Mucosa of stomach (tissue), 1 donor: Measurements from ENCODE around the gene S100A6.

Source experiments
- H3K27me3 ChIP-seq: one replicate; pipeline ENCODE4 v1.7.0; 2013; ENCODE audit warnings: mild to moderate bottlenecking, low read length; ENCODE audit not compliant: control insufficient read depth, insufficient read depth
- H3K36me3 ChIP-seq: one replicate; pipeline ENCODE4 v1.7.0; 2013; ENCODE audit warnings: low read length; ENCODE audit not compliant: control insufficient read depth, insufficient read depth
- H3K4me1 ChIP-seq: one replicate; pipeline ENCODE4 v1.7.0; 2013; ENCODE audit warnings: mild to moderate bottlenecking, low read length; ENCODE audit not compliant: control insufficient read depth, insufficient read depth
- H3K4me3 ChIP-seq: one replicate; pipeline ENCODE4 v1.7.0; 2013; ENCODE audit warnings: low read length
- H3K9ac ChIP-seq: one replicate; pipeline ENCODE4 v1.7.0; 2013; ENCODE audit warnings: mild to moderate bottlenecking, low read length, moderate library complexity
- H3K9me3 ChIP-seq: one replicate; pipeline ENCODE4 v1.7.0; 2013; ENCODE audit warnings: mild to moderate bottlenecking, low read length, moderate library complexity; ENCODE audit not compliant: control insufficient read depth
- donor health status: Pancreatic carcinoma.

Gene S100A6

DNA sequence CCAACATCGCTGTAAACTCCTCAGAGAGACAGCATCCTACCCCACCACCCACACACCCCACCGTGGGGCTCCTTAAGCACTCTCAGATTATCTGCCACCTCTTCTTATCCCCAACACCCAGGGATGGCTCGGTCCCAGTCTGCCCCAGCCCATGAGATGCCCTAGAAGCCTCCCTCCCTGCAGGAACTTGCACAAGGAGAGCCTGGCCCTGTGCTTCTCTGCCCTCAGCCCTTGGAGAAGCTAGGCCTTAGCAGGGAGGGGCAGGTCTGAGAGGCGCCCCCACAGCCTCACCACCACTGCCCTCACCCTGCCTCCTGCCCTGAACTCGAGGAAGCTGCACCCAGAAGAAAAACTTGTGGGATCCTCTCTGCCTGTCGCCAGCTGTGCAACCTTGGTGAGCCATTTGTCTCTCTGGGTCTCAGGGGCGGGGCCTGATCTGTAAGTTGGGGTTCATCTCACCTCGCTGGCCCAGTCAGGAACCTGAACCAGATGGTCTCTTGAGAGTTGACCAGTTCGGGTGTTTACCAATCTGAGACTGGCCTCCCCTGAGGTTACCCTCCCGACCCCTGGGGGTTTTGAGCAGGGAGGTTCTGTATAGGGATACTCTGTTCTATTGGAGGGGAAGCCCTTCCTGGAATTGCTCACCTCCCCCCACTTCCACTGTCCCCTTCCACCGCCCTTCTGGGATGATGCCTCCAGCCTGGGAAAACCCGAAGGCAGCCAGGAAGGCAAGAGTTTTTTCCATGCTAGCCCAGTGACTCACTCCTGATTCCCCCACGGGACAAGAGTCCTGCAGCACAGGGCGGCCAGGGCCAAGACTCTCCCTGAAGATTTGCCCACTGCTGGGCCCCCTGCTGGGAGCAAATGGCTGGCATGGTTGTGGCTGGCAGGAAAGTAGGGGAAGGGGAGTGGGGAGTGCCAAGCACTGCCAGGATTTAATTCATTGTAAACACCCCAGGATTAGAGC lies 13.2 kb upstream of the S100A6 start, which contains the start of gene S100A3:
S100A3 (minus strand) TSS at position 537 of the 967 bp plus-strand sequence. CDS start 773 bp downstream, outside the sequence.
- Histone ChIP-seq H3K4me3 (no peak within 1 kb of the TSS), H3K4me1 (peaks cover 65% of the 10 kb centered on the region), H3K27me3 (no peaks in the 10 kb centered on the region), H3K9me3 (no peaks in the 10 kb centered on the region), H3K36me3 (no peaks in the 10 kb centered on the region), H3K9ac (peak within 1 kb of the TSS; percentile 23)

DNA sequence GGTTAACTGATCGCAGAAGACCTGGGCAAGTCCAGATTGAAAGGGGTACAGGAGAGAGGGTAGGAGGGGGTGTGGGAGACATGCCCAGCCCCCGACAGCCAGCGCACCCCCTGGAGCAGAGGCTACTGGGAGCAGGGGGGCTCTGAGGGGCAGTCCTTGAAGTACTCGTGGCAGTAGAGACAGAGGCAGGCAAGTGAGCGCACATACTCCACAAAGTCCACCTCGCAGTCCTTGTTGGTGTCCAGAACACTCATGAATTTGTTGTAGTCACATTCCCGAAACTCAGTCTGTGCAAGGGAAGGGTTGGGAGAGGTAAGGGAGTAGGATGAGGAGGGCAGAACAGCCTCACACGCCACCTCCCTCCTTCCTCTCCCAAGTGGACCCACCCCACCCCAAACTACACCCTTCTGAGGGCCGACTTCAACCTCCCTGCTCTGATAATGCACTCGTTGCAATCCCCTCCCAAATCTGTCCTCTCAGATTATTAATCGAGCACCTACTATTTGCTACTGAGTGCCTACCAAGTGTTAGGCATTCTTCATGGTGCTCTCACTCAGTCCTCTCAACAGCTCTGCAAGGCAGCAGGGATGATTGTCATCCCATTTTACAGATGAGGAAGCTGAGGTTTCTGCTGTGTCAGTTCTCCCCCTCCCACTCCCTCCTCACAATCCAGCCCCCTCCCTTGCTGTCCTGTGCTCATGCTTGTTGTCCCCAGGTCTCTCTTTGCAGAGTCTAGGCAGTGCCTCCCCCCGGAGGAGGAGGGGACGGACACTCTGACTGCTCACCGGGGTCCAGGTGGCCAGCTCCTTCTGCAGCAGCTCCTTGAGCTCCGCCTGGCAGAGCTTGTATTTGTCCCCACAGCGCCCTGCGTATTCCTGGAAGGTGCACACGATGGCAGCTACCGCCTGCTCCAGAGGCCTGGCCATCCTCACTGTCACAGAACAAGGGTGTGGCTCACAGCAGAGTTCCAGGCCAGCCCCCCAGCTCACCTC lies 12.1 kb upstream of the S100A6 start:
- Histone ChIP-seq H3K4me1 (peaks cover 68% of the 10 kb centered on the region), H3K9ac (peak overlapping the region; percentile 23), H3K36me3 (no peaks in the 10 kb centered on the region), H3K27me3 (no peaks in the 10 kb centered on the region), H3K4me3 (no peak overlapping the region), H3K9me3 (no peaks in the 10 kb centered on the region)

DNA sequence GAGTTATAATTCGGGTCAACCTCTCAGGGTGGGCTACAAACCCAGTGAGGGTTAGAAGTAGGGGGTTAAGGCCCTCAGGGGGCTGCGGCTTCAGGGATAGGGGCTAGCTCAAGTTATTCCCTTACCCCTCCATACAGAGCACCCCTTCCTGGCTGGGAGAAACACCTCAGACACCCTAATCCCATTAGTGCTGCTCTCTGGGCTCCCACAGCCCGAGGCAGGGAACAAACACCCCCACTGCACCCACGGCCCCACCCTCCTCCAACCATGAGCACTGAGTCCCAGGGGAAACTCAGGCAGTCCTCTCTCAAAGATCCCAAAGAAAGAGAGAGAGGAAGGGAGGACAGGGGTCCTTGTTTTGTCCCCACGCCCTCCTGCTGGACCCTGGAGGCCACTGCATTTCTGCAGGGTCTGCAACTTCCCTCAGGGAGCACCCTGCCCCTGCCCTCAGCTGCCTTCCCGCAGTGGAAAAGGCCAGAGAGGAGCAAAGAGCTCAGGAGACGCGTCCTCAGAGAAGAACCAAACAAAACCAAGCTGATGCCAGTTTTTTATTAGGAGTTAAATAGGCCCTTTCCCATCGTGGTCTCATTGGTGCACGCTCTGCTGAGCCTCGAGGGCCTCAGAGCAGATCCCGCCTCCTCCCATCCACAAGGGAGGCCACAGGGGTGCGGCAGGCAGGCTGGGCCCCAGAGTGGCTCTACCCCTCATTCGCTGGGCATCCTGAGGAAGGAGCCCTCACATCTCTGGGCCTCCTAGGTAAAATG lies 11.2 kb upstream of the S100A6 start:
- H3K36me3 ChIP-seq = no peaks in the 10 kb centered on the region
- no peaks in the 10 kb centered on the region for H3K9me3 ChIP-seq
- H3K4me3 ChIP-seq = no peak overlapping the region
- H3K4me1 ChIP-seq = peaks cover 77% of the 10 kb centered on the region
- peak overlapping the region; percentile 12 for H3K9ac ChIP-seq
- H3K27me3 ChIP-seq = no peaks in the 10 kb centered on the region

- H3K9ac ChIP-seq = peak overlapping the region; percentile 60
- H3K4me3 ChIP-seq = no peak overlapping the region
Observed at GRCh38 chr1:153546371-153546770, 10.6 kb upstream of the S100A6 start.

DNA sequence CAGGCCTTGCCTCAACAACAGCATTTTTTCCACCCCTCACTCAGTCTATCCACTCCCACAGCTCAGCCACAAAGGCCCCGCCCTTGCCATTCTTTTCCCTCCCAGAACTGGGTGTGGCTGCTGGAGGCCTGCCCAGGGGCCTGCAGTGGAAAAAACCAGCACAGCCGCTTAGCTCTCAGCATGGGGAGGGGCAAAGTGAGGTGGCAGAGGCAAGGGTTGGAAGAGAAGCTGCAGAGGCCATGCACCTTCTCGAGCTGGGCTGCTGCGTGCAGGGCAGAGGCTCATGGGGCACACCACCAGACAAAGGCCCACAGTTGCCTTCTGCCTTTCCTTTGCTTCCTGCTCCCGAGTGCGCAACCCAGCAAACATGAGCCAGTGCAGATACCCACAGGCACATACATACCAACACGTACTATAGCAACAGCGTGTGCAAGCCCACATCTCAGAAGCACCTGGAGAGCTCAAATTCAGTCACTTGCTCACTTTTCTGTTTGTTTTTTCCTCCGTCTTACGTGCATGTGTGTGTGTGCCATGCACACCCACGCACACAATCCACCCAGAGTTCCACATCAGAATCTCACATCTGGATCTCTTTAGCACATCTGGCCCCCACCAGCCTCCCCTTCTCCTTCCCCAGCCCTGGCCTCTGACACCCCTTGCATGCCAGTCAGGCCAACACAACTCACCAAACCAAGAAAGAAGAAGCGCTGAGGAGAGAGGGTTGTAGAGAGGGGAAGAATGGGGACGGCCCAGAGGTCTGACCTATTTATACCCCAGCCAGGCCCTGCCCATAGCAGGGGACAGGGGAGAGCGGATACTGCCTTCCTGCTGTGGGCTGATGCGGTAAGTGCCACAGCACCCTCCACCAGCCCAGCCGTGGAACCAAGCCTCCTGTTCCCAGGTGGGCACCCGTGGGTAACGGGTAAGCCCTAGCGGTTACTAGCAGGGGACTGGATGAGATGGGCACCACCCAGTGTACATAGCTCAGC lies 9.6 kb upstream of the S100A6 start, which contains the start of gene S100A4:
S100A4 (minus strand) TSS at position 740 of the 989 bp plus-strand sequence. CDS start 1,012 bp downstream, outside the sequence.
- Histone ChIP-seq H3K9ac (peak within 1 kb of the TSS; percentile 60), H3K36me3 (no peaks in the 10 kb centered on the region), H3K4me1 (peaks cover 93% of the 10 kb centered on the region), H3K4me3 (peak within 1 kb of the TSS; percentile 25), H3K9me3 (no peaks in the 10 kb centered on the region), H3K27me3 (no peaks in the 10 kb centered on the region)

More at GRCh38 chr1:153546371-153546770, 10.6 kb upstream of the S100A6 start:
- Histone ChIP-seq H3K9me3 (no peaks in the 10 kb centered on the region), H3K36me3 (no peaks in the 10 kb centered on the region), H3K27me3 (no peaks in the 10 kb centered on the region), H3K4me1 (peaks cover 83% of the 10 kb centered on the region)

- Histone ChIP-seq H3K9me3 (no peaks in the 10 kb centered on the region), H3K36me3 (no peaks in the 10 kb centered on the region), H3K4me3 (peak overlapping the region; percentile 25), H3K9ac (peak overlapping the region; percentile 60), H3K27me3 (no peaks in the 10 kb centered on the region), H3K4me1 (peaks cover 98% of the 10 kb centered on the region)
Observed at GRCh38 chr1:153544453-153545066, 8.8 kb upstream of the S100A6 start.

- Histone ChIP-seq H3K4me3 (no peak overlapping the region), H3K9ac (peak overlapping the region; percentile 9), H3K27me3 (no peaks in the 10 kb centered on the region), H3K9me3 (no peaks in the 10 kb centered on the region), H3K4me1 (peaks cover 91% of the 10 kb centered on the region), H3K36me3 (no peaks in the 10 kb centered on the region)
Observed at GRCh38 chr1:153543736-153544135, 7.9 kb upstream of the S100A6 start.

GRCh38 chr1:153542956-153543711 lies 7.3 kb upstream of the S100A6 start:
- H3K9me3 ChIP-seq = no peaks in the 10 kb centered on the region
- peaks cover 91% of the 10 kb centered on the region for H3K4me1 ChIP-seq
- no peaks in the 10 kb centered on the region for H3K36me3 ChIP-seq
- H3K4me3 ChIP-seq = no peak overlapping the region
- no peaks in the 10 kb centered on the region for H3K27me3 ChIP-seq
- peak overlapping the region; percentile 9 for H3K9ac ChIP-seq

DNA sequence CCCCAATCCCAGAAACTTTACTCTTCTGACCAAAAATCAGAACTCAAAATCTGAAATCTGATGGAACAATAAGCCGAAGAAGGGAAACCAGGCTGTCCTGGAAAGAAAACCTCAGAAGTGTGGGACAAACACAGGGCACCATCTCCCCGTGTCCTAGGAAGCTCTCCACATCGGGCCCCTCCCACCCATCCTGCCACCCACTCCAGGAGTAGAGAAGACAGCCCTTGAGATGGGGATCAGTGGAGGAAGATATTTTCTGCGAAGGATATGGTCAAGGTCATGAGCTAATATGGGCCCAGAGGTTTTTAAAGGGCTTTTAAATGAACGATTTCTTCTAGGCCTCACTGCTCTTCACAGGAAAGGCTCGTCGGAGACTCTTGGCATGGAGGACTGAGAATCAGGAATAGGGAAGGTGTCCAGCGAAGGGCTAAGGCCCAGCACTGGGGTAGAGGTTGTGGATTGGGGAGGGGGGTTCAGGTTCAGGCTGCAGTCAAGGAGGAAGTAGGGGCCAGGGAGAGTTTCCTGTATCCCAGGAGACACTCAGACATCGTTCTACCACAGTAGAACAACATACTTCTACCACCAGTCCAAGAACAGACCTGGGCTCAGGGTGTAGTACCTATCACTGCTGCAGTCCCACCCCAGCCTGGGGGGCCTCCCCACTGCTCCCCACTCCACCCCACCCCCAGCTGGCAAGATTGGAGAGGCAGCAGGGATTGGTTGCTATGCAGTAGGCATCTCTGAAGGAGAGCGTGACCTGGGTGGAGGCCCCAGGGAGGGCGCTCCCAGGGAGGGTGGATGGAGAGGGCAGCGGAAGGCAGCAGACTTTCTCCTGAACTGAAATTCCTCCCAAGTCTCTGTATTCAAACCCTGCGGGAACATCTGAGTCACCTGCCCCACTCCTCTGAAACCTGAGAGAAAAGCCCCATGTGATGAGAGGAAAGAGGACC lies 6.1 kb upstream of the S100A6 start:
- Histone ChIP-seq H3K9me3 (no peaks in the 10 kb centered on the region), H3K4me3 (no peak overlapping the region), H3K4me1 (peaks cover 92% of the 10 kb centered on the region), H3K27me3 (no peaks in the 10 kb centered on the region), H3K9ac (no peak overlapping the region), H3K36me3 (no peaks in the 10 kb centered on the region)
